HCT116 (cell line): ENCODE data around the gene MAST4. TPM values are rescaled to one million over a fixed set of nuclear protein-coding genes. Genes with fewer than 3 reads are reported as not detected.

ENCODE experiments used
- ATAC-seq: fragments of 200-7000 bp; cut with Tn5 transposase; 2 replicates; pipeline ENCODE4 v1.9.1; 2020; ENCODE audit warnings: mild to moderate bottlenecking, moderate library complexity
- BruUV-seq: library from RNA; stranded (reverse); fragments of 400-500 nt; replicated peaks from 2 replicates; lab custom pipeline; 2021; lab: Mats Ljungman, UMichigan
- CTCF ChIA-PET: fragments of 300-600 bp; sonication (Branson Sonifier 250); formaldehyde crosslinking; loops from one replicate; lab custom pipeline; 2021; ENCODE audit warnings: antibody characterized with exemption; lab: Charles Lee
- POLR2A ChIA-PET: fragments of 300-600, 350-600 bp; sonication (Branson Sonifier 250); formaldehyde crosslinking; loops from one replicate; lab custom pipeline; 2021; ENCODE audit warnings: antibody characterized with exemption; lab: Charles Lee
- RAD21 ChIA-PET, 2 experiments: fragments of 300-600 bp; sonication (Branson Sonifier 250); formaldehyde crosslinking; loops; one replicate each; lab custom pipeline; 2023; ENCODE audit warnings: low total read pairs in 2 of 2; ENCODE audit not compliant: uncharacterized antibody in 2 of 2, unreplicated experiment in 2 of 2, low non-redundant PET in 1 of 2; lab: Charles Lee
- DNase-seq: peaks from one replicate; pipeline ENCODE4 v3.0.0-alpha.2; 2010; ENCODE audit warnings: low read depth, low spot score
- H2AFZ ChIP-seq: fragments of 200-600 bp; shearing (Covaris generic), sonication (generic); 2 replicates; pipeline ENCODE4 v1.6.1; 2017; ENCODE audit warnings: low read depth, mixed run types, mixed read lengths, antibody characterized with exemption, low read length; ENCODE audit not compliant: poor library complexity, severe bottlenecking
- H3K27ac ChIP-seq: 2 replicates; pipeline ENCODE4 v1.5.1; 2012; ENCODE audit warnings: low read depth, low read length
- H3K27me3 ChIP-seq: fragments of 200-600 bp; sonication (generic); 2 replicates; pipeline ENCODE4 v1.6.1; 2016; ENCODE audit warnings: mixed run types, low read length, mixed read lengths; ENCODE audit not compliant: insufficient read depth
- H3K36me3 ChIP-seq, 2 experiments: fragments of 200-500 bp in 1 of 2; fragments of 200-600 bp in 1 of 2; sonication (Bioruptor generic) in 1 of 2; sonication (generic) in 1 of 2; 2 replicates each; pipeline versions ENCODE4 v1.5.1 to v1.6.1; 2014 to 2016; ENCODE audit warnings: low read length in 2 of 2, inconsistent platforms in 1 of 2, mixed read lengths in 1 of 2, mixed run types in 1 of 2; ENCODE audit not compliant: insufficient read depth in 2 of 2, control insufficient read depth in 1 of 2
- H3K4me1 ChIP-seq, 2 experiments: fragments of 200-600 bp in 1 of 2; sonication (generic) in 1 of 2; 2 replicates each; pipeline versions ENCODE4 v1.5.1 to v1.6.1; 2012 to 2017; ENCODE audit warnings: low read length in 2 of 2, inconsistent platforms in 1 of 2, mild to moderate bottlenecking in 1 of 2, mixed read lengths in 1 of 2, mixed run types in 1 of 2, moderate library complexity in 1 of 2; ENCODE audit not compliant: insufficient read depth in 2 of 2, control insufficient read depth in 1 of 2
- H3K4me2 ChIP-seq: fragments of 200-600 bp; sonication (generic); 2 replicates; pipeline ENCODE4 v1.6.1; 2017; ENCODE audit warnings: mixed run types, low read length, mixed read lengths
- H3K4me3 ChIP-seq, 2 experiments: fragments of 200-600 bp in 1 of 2; sonication (generic) in 1 of 2; replicated peaks in 1 of 2; 2 replicates each; pipeline ENCODE4 v1.5.1; 2011 to 2016; ENCODE audit warnings: low read length in 2 of 2, control low read depth in 1 of 2, low read depth in 1 of 2, mild to moderate bottlenecking in 1 of 2, mixed read lengths in 1 of 2, mixed run types in 1 of 2
- H3K79me2 ChIP-seq: fragments of 200-600 bp; sonication (generic); 2 replicates; pipeline ENCODE4 v1.6.1; 2017; ENCODE audit warnings: mild to moderate bottlenecking, mixed run types, low read length, moderate library complexity, mixed read lengths; ENCODE audit not compliant: insufficient read depth
- H3K9ac ChIP-seq: fragments of 200-600 bp; sonication (generic); 2 replicates; pipeline ENCODE4 v1.6.1; 2016; ENCODE audit warnings: low read length, mixed read lengths
- H3K9me2 ChIP-seq: fragments of 200-600 bp; sonication (generic), shearing (Covaris generic); 2 replicates; pipeline ENCODE4 v1.6.1; 2017; ENCODE audit warnings: mixed run types, mild to moderate bottlenecking, moderate library complexity; ENCODE audit not compliant: insufficient read depth
- H3K9me3 ChIP-seq, 2 experiments: fragments of 200-500 bp in 1 of 2; fragments of 200-600 bp in 1 of 2; sonication (Bioruptor generic) in 1 of 2; sonication (generic) in 1 of 2; 2 replicates each; pipeline ENCODE4 v1.6.1; 2014 to 2017; ENCODE audit warnings: low read length in 2 of 2, mixed read lengths in 2 of 2, inconsistent platforms in 1 of 2, low read depth in 1 of 2, mild to moderate bottlenecking in 1 of 2, mixed run types in 1 of 2, moderate library complexity in 1 of 2; ENCODE audit not compliant: control insufficient read depth in 1 of 2, insufficient read depth in 1 of 2
- H4K20me1 ChIP-seq: fragments of 200-600 bp; sonication (generic), shearing (Covaris generic); 2 replicates; pipeline ENCODE4 v1.6.1; 2017; ENCODE audit warnings: mixed run types, mild to moderate bottlenecking, moderate library complexity; ENCODE audit not compliant: insufficient read depth
- CBX3 ChIP-seq: IDR thresholded peaks from 2 replicates; pipeline ENCODE4 v1.6.1; 2012; ENCODE audit warnings: low read depth
- CEBPB ChIP-seq: IDR thresholded peaks from 2 replicates; pipeline ENCODE4 v1.6.1; 2012; ENCODE audit warnings: low read depth
- CTCF ChIP-seq, 3 experiments: fragments of 200-600 bp in 1 of 3; sonication (generic) in 1 of 3; IDR thresholded peaks in 2 of 3; conservative IDR thresholded peaks in 1 of 3; 2 replicates each; pipeline ENCODE4 v1.5.1; 2012 to 2017; ENCODE audit warnings: low read depth in 2 of 3, low read length in 2 of 3, antibody characterized with exemption in 1 of 3, borderline replicate concordance in 1 of 3, control low read depth in 1 of 3, mild to moderate bottlenecking in 1 of 3, mixed read lengths in 1 of 3, mixed run types in 1 of 3, moderate library complexity in 1 of 3; ENCODE audit not compliant: insufficient read depth in 1 of 3
- EGR1 ChIP-seq: IDR thresholded peaks from 2 replicates; pipeline ENCODE4 v1.6.1; 2012; ENCODE audit warnings: low read depth
- EZH2phosphoT487 ChIP-seq: fragments of 200-600 bp; IDR thresholded peaks from 2 replicates; pipeline ENCODE4 v1.6.1; 2018; ENCODE audit warnings: antibody characterized with exemption, borderline replicate concordance
- RAD21 ChIP-seq: IDR thresholded peaks from 2 replicates; pipeline ENCODE4 v1.6.1; 2012; ENCODE audit warnings: low read depth, mild to moderate bottlenecking
- SIN3A ChIP-seq: IDR thresholded peaks from 2 replicates; pipeline ENCODE4 v1.6.1; 2012; ENCODE audit warnings: low read depth
- SP1 ChIP-seq: IDR thresholded peaks from 2 replicates; pipeline ENCODE4 v1.6.1; 2012; ENCODE audit warnings: low read depth
- intact Hi-C: fragments of 100-400 bp; cut with micrococcal nuclease; formaldehyde crosslinking; loops from 2 replicates; pipeline ENCODE4 v1.10.0; 2022
- total RNA-seq: library from RNA; stranded (reverse); gene quantifications from one replicate; pipeline ENCODE4 v1.2.1, GENCODE V29; 2021; ENCODE audit not compliant: unreplicated experiment

Gene MAST4
- total RNA-seq, 1 experiment from 2014 or later = 1.1 TPM

- H3K4me2 ChIP-seq = no peak overlapping the region
- intact Hi-C loops = loop anchor here (1.0 to 5.0 kb wide), 3 partner anchors 450 to 583 kb away; no protein-coding TSS in a partner anchor
- CTCF ChIA-PET = interaction anchor here (0.8 to 4.1 kb wide), 11 partner anchors 9 to 586 kb away, joined by 3 to 49 read pairs (median 3); no protein-coding TSS in a partner anchor
- DNase-seq = peak; percentile 18
- H3K36me3 ChIP-seq = no peaks in the 10 kb centered on the region
- no peaks in the 10 kb centered on the region; the same call in 1 of the 2 replicates for H4K20me1 ChIP-seq
- H3K4me1 ChIP-seq = no peaks in the 10 kb centered on the region
- no TSS peak for BruUV-seq
- H3K27ac ChIP-seq = no peak overlapping the region
- H3K9ac ChIP-seq = no peak overlapping the region
- POLR2A ChIA-PET = no interaction called here
- peak; percentile 46; the same call in 1 of the 2 replicates for ATAC-seq
- no peak overlapping the region for H2AFZ ChIP-seq
- H3K4me3 ChIP-seq = no peak overlapping the region
- H3K79me2 ChIP-seq = no peaks in the 10 kb centered on the region
- peaks cover 35% of the 10 kb centered on the region for H3K27me3 ChIP-seq
- H3K9me3 ChIP-seq = no peaks in the 10 kb centered on the region
- RAD21 ChIA-PET = interaction anchor here in 1 of 2 experiments (1.0 kb wide), 1 partner anchor 451 kb away, joined by 6 read pairs; no protein-coding TSS in a partner anchor
- H3K9me2 ChIP-seq = no peaks in the 10 kb centered on the region
- TF ChIP-seq EZH2phosphoT487 (no peak), RAD21 (peak; percentile 58), SP1 (no peak), CBX3 (no peak), SIN3A (no peak), EGR1 (no peak), CEBPB (no peak), CTCF (IDR thresholded peaks at IDR 0.05 in 2 of 3, conservative IDR thresholded peaks at IDR 0.05 in 1 of 3; ENCODE audit: borderline replicate concordance in 1 of 3, insufficient read depth in 1 of 3, low read depth in 2 of 3, low read length in 2 of 3) (peak; percentile 14 to 58 (median 30); a peak in 3 of 6 replicates)
Measured at GRCh38 chr5:66757219-66757833, 161.1 kb downstream of the MAST4 start.
